Endothelial cell of umbilical vein (primary cell): ENCODE results near the gene MDFIC. TPM values are rescaled to one million over a fixed set of nuclear protein-coding genes. Genes with fewer than 3 reads are reported as not detected.

ENCODE experiments used
- BruUV-seq: library from RNA; stranded (reverse); fragments of 400-500 nt; replicated peaks from 2 replicates; lab custom pipeline; 2021; lab: Mats Ljungman, UMichigan
- CTCF ChIA-PET: fragments of 300-600, 350-600 bp; sonication (Branson Sonifier 250); formaldehyde crosslinking; loops from one replicate; lab custom pipeline; 2021; ENCODE audit warnings: antibody characterized with exemption, inconsistent platforms; lab: Charles Lee
- POLR2A ChIA-PET: fragments of 300-600, 350-600 bp; sonication (Branson Sonifier 250); formaldehyde crosslinking; loops from one replicate; lab custom pipeline; 2021; ENCODE audit warnings: antibody characterized with exemption, inconsistent platforms; lab: Charles Lee
- DNase-seq: peaks from one replicate; pipeline ENCODE4 v3.0.0-alpha.2; 2011; ENCODE audit warnings: low read depth, low spot score
- FAIRE-seq: peaks from 2 replicates; lab custom pipeline; 2011; peaks lifted over from hg19 to GRCh38; lab: Jason Lieb, UNC
- H2AFZ ChIP-seq: 2 replicates; pipeline ENCODE4 v1.6.0; 2012; ENCODE audit warnings: low read depth, low read length, control low read depth, inconsistent platforms
- H3K27ac ChIP-seq: 2 replicates; pipeline ENCODE4 v1.5.1; 2011; ENCODE audit warnings: low read depth, mild to moderate bottlenecking, control low read depth, low read length, moderate library complexity; ENCODE audit not compliant: insufficient read depth
- H3K27me3 ChIP-seq, 2 experiments: 2 replicates each; pipeline versions ENCODE4 v1.6.0 to v1.6.1; 2011; ENCODE audit warnings: low read length in 2 of 2, mixed read lengths in 1 of 2; ENCODE audit not compliant: control insufficient read depth in 2 of 2, insufficient read depth in 2 of 2
- H3K36me3 ChIP-seq, 2 experiments: 2 replicates in 1 of 2; 3 replicates in 1 of 2; pipeline ENCODE4 v1.5.1; 2011; ENCODE audit warnings: low read length in 2 of 2, mild to moderate bottlenecking in 1 of 2, moderate library complexity in 1 of 2; ENCODE audit not compliant: control insufficient read depth in 2 of 2, insufficient read depth in 2 of 2; ENCODE audit errors: extremely low read depth in 1 of 2
- H3K4me1 ChIP-seq: 3 replicates; pipeline ENCODE4 v1.5.1; 2011; ENCODE audit warnings: mild to moderate bottlenecking, low read length; ENCODE audit not compliant: control insufficient read depth, insufficient read depth; ENCODE audit errors: extremely low read depth
- H3K4me2 ChIP-seq: 2 replicates; pipeline ENCODE4 v1.6.1; 2011; ENCODE audit warnings: low read length, control low read depth, mixed read lengths; ENCODE audit not compliant: insufficient read depth
- H3K4me3 ChIP-seq, 3 experiments: fragments of 200-600 bp in 1 of 3; sonication (generic), shearing (Covaris generic) in 1 of 3; replicated peaks in 1 of 3; 2 replicates each; pipeline ENCODE4 v1.5.1; 2011 to 2016; ENCODE audit warnings: control low read depth in 3 of 3, low read length in 3 of 3, mild to moderate bottlenecking in 2 of 3, inconsistent platforms in 1 of 3, low read depth in 1 of 3, moderate library complexity in 1 of 3; ENCODE audit not compliant: insufficient read depth in 1 of 3
- H3K79me2 ChIP-seq: 2 replicates; pipeline ENCODE4 v1.6.0; 2012; ENCODE audit warnings: low read length, inconsistent platforms; ENCODE audit not compliant: control insufficient read depth, insufficient read depth
- H3K9ac ChIP-seq: replicated peaks from 2 replicates; pipeline ENCODE3; 2011; ENCODE audit warnings: low read length, control low read depth; ENCODE audit not compliant: insufficient read depth; ENCODE audit errors: extremely low read depth
- H3K9me1 ChIP-seq: replicated peaks from 3 replicates; pipeline ENCODE4 v1.6.0; 2011; ENCODE audit warnings: mild to moderate bottlenecking, low read length; ENCODE audit not compliant: control insufficient read depth, insufficient read depth; ENCODE audit errors: extremely low read depth
- H3K9me3 ChIP-seq: replicated peaks from 2 replicates; pipeline ENCODE4 v1.5.1; 2012; ENCODE audit warnings: low read length, inconsistent platforms; ENCODE audit not compliant: control insufficient read depth, insufficient read depth
- H4K20me1 ChIP-seq: replicated peaks from 2 replicates; pipeline ENCODE3; 2011; ENCODE audit warnings: mild to moderate bottlenecking, low read length; ENCODE audit not compliant: control insufficient read depth, insufficient read depth; ENCODE audit errors: extremely low read depth
- EZH2 ChIP-seq: IDR thresholded peaks from 2 replicates; pipeline ENCODE4 v1.6.1; 2012; ENCODE audit warnings: borderline replicate concordance, low read depth, mild to moderate bottlenecking, moderate library complexity, low read length, inconsistent platforms; ENCODE audit not compliant: severe bottlenecking
- FOS ChIP-seq: IDR thresholded peaks from 2 replicates; pipeline ENCODE4 v1.6.1; 2011; ENCODE audit warnings: mild to moderate bottlenecking, low read length, moderate library complexity, borderline replicate concordance; ENCODE audit not compliant: insufficient read depth
- GATA2 ChIP-seq: IDR thresholded peaks from 2 replicates; pipeline ENCODE4 v1.7.0; 2011; ENCODE audit warnings: low read depth, mild to moderate bottlenecking, moderate library complexity, mixed read lengths, low read length; ENCODE audit not compliant: insufficient read length, insufficient read depth
- JUN ChIP-seq: IDR thresholded peaks from 2 replicates; pipeline ENCODE4 v1.6.1; 2011; ENCODE audit warnings: borderline replicate concordance, low read depth; ENCODE audit not compliant: insufficient read length, insufficient read depth
- MYC ChIP-seq: IDR thresholded peaks from one replicate; pipeline ENCODE4 v1.6.1; 2011; ENCODE audit warnings: mild to moderate bottlenecking, low read depth, low read length
- POLR2A ChIP-seq: IDR thresholded peaks from 2 replicates; pipeline ENCODE4 v1.6.1; 2012; ENCODE audit warnings: low read depth, mild to moderate bottlenecking, control low read depth, low read length
- POLR2AphosphoS5 ChIP-seq: IDR thresholded peaks from 2 replicates; pipeline ENCODE4 v1.6.1; 2012; ENCODE audit warnings: low read depth, mild to moderate bottlenecking, control low read depth, low read length, moderate library complexity; ENCODE audit not compliant: insufficient read depth
- dilution Hi-C: fragments of 300-500 bp; cut with MboI; formaldehyde crosslinking; loops from one replicate; pipeline ENCODE4 v1.15.0; 2019; ENCODE audit warnings: low sequenced_read_pairs; ENCODE audit not compliant: extremely low pct_ligation_motif_present
- intact Hi-C: fragments of 100-400 bp; cut with micrococcal nuclease; formaldehyde crosslinking; loops from one replicate; pipeline ENCODE4 v1.10.0; 2022
- polyA plus RNA-seq, 4 experiments: library from polyadenylated mRNA; depleted of rRNA in 3 of 4; stranded (reverse) in 3 of 4; unstranded in 1 of 4; fragments of >200 nt; gene quantifications; 2 replicates each; pipeline versions ENCODE4 v1.2.1 to v1.2.3, GENCODE V29; 2011 to 2012; ENCODE audit warnings: missing spikeins in 1 of 4
- total RNA-seq: library from RNA; stranded (reverse); gene quantifications from 2 replicates; pipeline ENCODE4 v1.2.3, GENCODE V29; 2021
- TF ChIP-seq, protein P1 (sequence below): IDR thresholded peaks from 2 replicates; pipeline ENCODE4 v1.6.1; 2011; ENCODE audit not compliant: insufficient read depth, insufficient read length
- TF ChIP-seq, protein P2 (sequence below), 2 donors: IDR thresholded peaks; 1 replicate in 1 of 2; 2 replicates in 1 of 2; pipeline ENCODE4 v1.5.1; 2011; ENCODE audit warnings: low read length in 2 of 2, mild to moderate bottlenecking in 2 of 2, moderate library complexity in 2 of 2, control low read depth in 1 of 2, inconsistent platforms in 1 of 2, low read depth in 1 of 2; ENCODE audit not compliant: insufficient read depth in 1 of 2; ENCODE audit errors: extremely low read depth in 1 of 2

MDFIC gene
- total and polyA plus RNA-seq, 2 donors (not counting 3 experiments of a cell fraction or from before 2014, with no cell fraction given), result 6.5 to 14.2 TPM

DNA sequence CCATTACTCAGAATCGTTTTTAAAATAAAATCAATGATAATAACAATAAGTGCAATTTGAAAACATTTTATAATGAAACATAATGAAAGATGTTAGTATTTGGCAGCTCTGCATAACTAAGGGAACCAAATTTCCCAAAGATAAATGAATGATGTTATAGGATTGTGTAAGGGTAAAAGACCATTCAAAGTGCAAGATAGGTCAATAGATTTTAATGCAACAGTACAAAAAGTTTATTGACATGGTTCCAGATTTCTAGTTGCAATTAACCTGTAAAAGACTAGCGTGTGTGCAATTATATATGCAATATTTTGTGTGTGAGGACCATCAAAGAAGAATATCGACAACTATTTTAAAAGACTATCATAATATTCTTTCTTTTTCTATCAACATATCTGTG is 122.3 kb downstream of the MDFIC start:
- CTCF ChIA-PET, result interaction anchor here (2.0 kb wide), 1 partner anchor 807 kb away, joined by 4 read pairs; no protein-coding TSS in a partner anchor
- Histone ChIP-seq H3K36me3 (no peaks in the 10 kb centered on the region), H3K27me3 (peaks cover 24 to 63% of the 10 kb centered on the region in 2 experiments), H3K9me1 (no peaks in the 10 kb centered on the region), H3K4me3 (no peak overlapping the region), H4K20me1 (no peaks in the 10 kb centered on the region), H3K4me2 (no peak overlapping the region), H3K4me1 (peaks cover 16% of the 10 kb centered on the region), H3K9me3 (no peaks in the 10 kb centered on the region), H3K9ac (no peak overlapping the region), H3K79me2 (no peaks in the 10 kb centered on the region), H3K27ac (no peak overlapping the region), H2AFZ (no peak overlapping the region)
- TF ChIP-seq FOS, result no peak
- dilution Hi-C loops, result no loop called here
- POLR2A ChIA-PET, result no interaction called here
- FAIRE-seq, result no peak
- no peak for DNase-seq
- BruUV-seq, result no TSS peak
- intact Hi-C loops, result no loop called here

DNA sequence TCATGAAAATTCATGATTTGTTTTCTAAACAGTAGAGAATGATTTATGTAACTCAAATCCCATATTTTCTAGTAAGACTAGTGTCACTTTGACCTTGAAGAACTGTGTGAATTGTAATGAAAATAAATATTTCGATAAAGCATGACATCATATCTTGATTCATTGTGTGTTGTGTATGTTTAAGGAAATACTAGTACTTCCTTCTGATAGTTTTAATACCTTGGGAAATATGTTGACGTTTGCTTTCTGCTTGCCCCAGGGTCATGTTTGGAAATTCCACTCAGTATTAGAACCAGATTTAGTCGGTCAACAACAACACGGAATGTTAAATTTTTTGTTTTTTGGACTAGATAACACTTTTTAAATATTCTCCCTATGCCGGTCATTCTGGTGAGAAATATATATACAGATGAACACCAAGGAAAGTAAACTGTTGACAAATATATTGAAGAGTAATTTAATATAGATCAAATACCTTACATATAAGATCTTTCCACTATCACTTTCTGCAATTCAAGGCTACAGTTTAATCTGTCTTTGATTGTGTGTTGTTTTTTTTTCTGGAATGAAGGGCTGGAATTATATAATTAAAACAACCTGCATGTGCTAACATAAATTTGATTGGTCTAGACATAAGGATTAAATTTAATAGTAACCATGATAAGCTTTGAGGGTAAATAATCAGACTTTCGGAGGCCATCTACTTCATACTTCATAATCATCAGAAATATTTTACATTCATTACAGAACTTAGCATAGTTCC is 126.2 kb downstream of the MDFIC start:
- Histone ChIP-seq H3K27me3 (peaks cover 23 to 75% of the 10 kb centered on the region in 2 experiments), H3K79me2 (no peaks in the 10 kb centered on the region), H3K9ac (no peak overlapping the region), H4K20me1 (no peaks in the 10 kb centered on the region), H3K36me3 (no peaks in the 10 kb centered on the region), H3K27ac (no peak overlapping the region), H3K9me1 (no peaks in the 10 kb centered on the region), H3K4me2 (peak overlapping the region; percentile 63), H3K9me3 (no peaks in the 10 kb centered on the region), H3K4me3 (no peak overlapping the region), H3K4me1 (peaks cover 16% of the 10 kb centered on the region), H2AFZ (no peak overlapping the region)
- no TSS peak for BruUV-seq
- intact Hi-C loops (loop anchor here (1.0 to 5.0 kb wide), 3 partner anchors 39 to 201 kb away; no protein-coding TSS in a partner anchor), dilution Hi-C loops (no loop called here)
- DNase-seq, result peak; percentile 88
- peak; percentile 33 for TF ChIP-seq POLR2A
- TF ChIP-seq, protein P1, sequence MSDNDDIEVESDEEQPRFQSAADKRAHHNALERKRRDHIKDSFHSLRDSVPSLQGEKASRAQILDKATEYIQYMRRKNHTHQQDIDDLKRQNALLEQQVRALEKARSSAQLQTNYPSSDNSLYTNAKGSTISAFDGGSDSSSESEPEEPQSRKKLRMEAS, result no peak
- peak; percentile 90 for TF ChIP-seq JUN
- peak; percentile 63 for TF ChIP-seq POLR2AphosphoS5
- TF ChIP-seq FOS, result peak; percentile 73
- TF ChIP-seq GATA2, result peak; percentile 80
- TF ChIP-seq MYC, result no peak
- TF ChIP-seq, protein P2, sequence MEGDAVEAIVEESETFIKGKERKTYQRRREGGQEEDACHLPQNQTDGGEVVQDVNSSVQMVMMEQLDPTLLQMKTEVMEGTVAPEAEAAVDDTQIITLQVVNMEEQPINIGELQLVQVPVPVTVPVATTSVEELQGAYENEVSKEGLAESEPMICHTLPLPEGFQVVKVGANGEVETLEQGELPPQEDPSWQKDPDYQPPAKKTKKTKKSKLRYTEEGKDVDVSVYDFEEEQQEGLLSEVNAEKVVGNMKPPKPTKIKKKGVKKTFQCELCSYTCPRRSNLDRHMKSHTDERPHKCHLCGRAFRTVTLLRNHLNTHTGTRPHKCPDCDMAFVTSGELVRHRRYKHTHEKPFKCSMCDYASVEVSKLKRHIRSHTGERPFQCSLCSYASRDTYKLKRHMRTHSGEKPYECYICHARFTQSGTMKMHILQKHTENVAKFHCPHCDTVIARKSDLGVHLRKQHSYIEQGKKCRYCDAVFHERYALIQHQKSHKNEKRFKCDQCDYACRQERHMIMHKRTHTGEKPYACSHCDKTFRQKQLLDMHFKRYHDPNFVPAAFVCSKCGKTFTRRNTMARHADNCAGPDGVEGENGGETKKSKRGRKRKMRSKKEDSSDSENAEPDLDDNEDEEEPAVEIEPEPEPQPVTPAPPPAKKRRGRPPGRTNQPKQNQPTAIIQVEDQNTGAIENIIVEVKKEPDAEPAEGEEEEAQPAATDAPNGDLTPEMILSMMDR (IDR thresholded peaks at IDR 0.05; ENCODE audit: extremely low read depth in 1 of 2, insufficient read depth in 1 of 2, low read depth in 1 of 2, low read length in 2 of 2), result no peak
- TF ChIP-seq EZH2, result no peak
- ChIA-PET CTCF (no interaction called here), POLR2A (no interaction called here)
- FAIRE-seq, result peak; percentile 82
